PC-9 (cell line): ENCODE measurements around the gene GMDS.

ENCODE experiments used
- EZH2 ChIP-seq: fragments of 200-600 bp; sonication (generic); IDR thresholded peaks from 2 replicates; pipeline ENCODE4 v1.8.0; 2017; ENCODE audit warnings: antibody characterized with exemption, low read depth
- TF ChIP-seq, protein P1 (sequence below): fragments of 200-600 bp; sonication (generic); conservative IDR thresholded peaks from 2 replicates; pipeline ENCODE4 v1.6.1; 2017; ENCODE audit warnings: mixed run types, antibody characterized with exemption, mild to moderate bottlenecking, moderate library complexity

GRCh38 chr6:1623769-1624057 lies 621.7 kb downstream of the GMDS start:
- TF ChIP-seq, protein P1, sequence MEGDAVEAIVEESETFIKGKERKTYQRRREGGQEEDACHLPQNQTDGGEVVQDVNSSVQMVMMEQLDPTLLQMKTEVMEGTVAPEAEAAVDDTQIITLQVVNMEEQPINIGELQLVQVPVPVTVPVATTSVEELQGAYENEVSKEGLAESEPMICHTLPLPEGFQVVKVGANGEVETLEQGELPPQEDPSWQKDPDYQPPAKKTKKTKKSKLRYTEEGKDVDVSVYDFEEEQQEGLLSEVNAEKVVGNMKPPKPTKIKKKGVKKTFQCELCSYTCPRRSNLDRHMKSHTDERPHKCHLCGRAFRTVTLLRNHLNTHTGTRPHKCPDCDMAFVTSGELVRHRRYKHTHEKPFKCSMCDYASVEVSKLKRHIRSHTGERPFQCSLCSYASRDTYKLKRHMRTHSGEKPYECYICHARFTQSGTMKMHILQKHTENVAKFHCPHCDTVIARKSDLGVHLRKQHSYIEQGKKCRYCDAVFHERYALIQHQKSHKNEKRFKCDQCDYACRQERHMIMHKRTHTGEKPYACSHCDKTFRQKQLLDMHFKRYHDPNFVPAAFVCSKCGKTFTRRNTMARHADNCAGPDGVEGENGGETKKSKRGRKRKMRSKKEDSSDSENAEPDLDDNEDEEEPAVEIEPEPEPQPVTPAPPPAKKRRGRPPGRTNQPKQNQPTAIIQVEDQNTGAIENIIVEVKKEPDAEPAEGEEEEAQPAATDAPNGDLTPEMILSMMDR: no peak
- TF ChIP-seq EZH2: no peak
